Esophagus mucosa (tissue), 1 donor: ENCODE measurements around the gene RAB1B. TPM values are rescaled to one million over a fixed set of nuclear protein-coding genes. Genes with fewer than 3 reads are reported as not detected.

Source experiments
- ATAC-seq: fragments of 200-7000 bp; cut with Tn5 transposase; one replicate; pipeline ENCODE4 v1.9.1; 2020
- total RNA-seq: library from RNA; stranded (reverse); gene quantifications from one replicate; pipeline ENCODE4 v1.2.4, GENCODE V29; 2023
- donor health status: DM: yes; HTN: yes; CAD: no.

RAB1B gene
- total RNA-seq, 1 donor from 2014 or later: 145 TPM

DNA sequence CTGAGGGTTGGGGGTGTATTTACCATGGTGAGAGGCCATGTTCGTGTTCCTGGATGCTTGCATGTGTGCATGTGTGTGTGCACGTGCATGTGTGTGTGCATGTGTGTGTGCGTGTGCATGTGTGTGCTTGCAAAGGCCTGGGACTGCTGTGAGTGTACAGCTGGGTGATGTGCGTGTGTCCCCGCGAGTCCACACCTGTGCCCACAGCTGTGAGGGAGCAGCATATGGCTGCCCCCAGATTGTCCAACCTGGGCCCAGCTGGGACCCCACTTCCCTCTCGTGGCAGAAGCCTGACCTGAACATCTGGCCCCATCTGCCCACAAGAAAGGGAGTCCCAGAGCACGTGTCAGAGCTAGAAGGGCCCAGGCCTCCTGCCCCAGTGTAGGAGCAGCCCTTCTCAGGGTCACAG, 56.8 kb downstream of the RAB1B start:
- ATAC-seq: no peak

DNA sequence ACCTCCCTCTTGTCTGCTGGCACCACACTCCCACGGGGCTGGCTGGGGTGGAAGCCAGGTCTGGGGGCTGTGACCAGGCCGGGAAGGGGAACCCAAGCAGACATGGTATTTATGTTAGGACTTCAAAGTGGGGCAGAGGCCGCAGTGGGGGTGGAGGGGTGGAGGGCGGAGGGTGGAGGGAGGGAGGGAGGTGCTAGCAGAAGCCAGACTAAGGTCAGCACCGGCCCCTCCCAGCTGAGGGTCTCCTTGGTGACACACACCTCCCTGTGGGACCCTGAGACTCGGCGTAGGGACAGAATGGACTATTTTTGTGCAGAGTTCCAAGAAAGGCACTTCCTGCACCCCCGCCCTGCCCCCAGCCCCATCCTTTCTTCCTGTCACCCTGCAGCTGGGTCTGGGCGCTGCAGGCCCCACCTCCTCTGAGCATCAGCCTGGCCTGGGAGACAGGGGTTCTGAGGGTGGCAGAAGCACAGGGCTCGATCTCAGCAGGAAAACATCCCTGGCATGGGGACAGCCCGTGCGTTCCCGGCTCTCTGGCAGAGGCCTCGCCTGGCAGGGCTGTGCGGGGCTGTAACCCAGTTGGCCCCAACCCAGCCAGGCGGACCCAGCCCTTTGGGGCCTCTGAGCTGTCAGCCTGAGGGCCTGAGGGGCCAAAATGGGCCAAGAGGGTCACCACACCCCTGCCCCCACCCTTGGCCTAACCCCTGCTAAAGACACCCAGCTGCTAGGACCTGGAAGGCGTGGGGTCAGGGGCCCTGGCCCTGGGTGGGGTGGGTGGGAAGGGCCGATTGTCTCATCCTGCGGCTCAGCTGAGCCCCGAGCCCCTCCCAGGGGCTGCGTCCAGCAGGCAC, 58.0 kb downstream of the RAB1B start:
- ATAC-seq: peak; percentile 1

Other genes starting within 250 kb of the RAB1B start
- not detected for gene CATSPER1, start 242.2 kb upstream of the RAB1B start, total RNA-seq
- not detected for gene GAL3ST3, start 219.5 kb upstream of the RAB1B start, total RNA-seq
- 76.7 TPM for gene SF3B2, start 216.3 kb upstream of the RAB1B start, total RNA-seq
- 41.7 TPM for gene PACS1, start 198.4 kb upstream of the RAB1B start, total RNA-seq
- 14.2 TPM for gene KLC2, start 10.9 kb upstream of the RAB1B start, total RNA-seq
- gene CNIH2, start 9.5 kb downstream of the RAB1B start, total RNA-seq: 0.52 TPM
- 69.7 TPM for gene YIF1A, start 20.5 kb downstream of the RAB1B start, total RNA-seq
- gene TMEM151A, start 23.3 kb downstream of the RAB1B start, total RNA-seq: not detected
- 4.0 TPM for gene CD248, start 48.4 kb downstream of the RAB1B start, total RNA-seq
- gene RIN1, start 67.8 kb downstream of the RAB1B start, total RNA-seq: 23.1 TPM
- 31.8 TPM for gene BRMS1, start 76.5 kb downstream of the RAB1B start, total RNA-seq
- gene B4GAT1, start 79.0 kb downstream of the RAB1B start, total RNA-seq: 3.5 TPM
- gene SLC29A2, start 103.1 kb downstream of the RAB1B start, total RNA-seq: 3.6 TPM
- gene NPAS4, start 152.4 kb downstream of the RAB1B start, total RNA-seq: not detected
- gene MRPL11, start 170.2 kb downstream of the RAB1B start, total RNA-seq: 66.4 TPM
- 3.7 TPM for gene PELI3, start 198.3 kb downstream of the RAB1B start, total RNA-seq
- 46.9 TPM for gene DPP3, start 211.8 kb downstream of the RAB1B start, total RNA-seq
- gene BBS1, start 242.0 kb downstream of the RAB1B start, total RNA-seq: 11.8 TPM